Endothelial cell of umbilical vein (primary cell): ENCODE results near the gene ARF5. TPM values are rescaled to one million over a fixed set of nuclear protein-coding genes. Genes with fewer than 3 reads are reported as not detected.

Experiments used
- BruUV-seq: library from RNA; stranded (reverse); fragments of 400-500 nt; replicated peaks from 2 replicates; lab custom pipeline; 2021; lab: Mats Ljungman, UMichigan
- CTCF ChIA-PET: fragments of 300-600, 350-600 bp; sonication (Branson Sonifier 250); formaldehyde crosslinking; loops from one replicate; lab custom pipeline; 2021; ENCODE audit warnings: antibody characterized with exemption, inconsistent platforms; lab: Charles Lee
- POLR2A ChIA-PET: fragments of 300-600, 350-600 bp; sonication (Branson Sonifier 250); formaldehyde crosslinking; loops from one replicate; lab custom pipeline; 2021; ENCODE audit warnings: antibody characterized with exemption, inconsistent platforms; lab: Charles Lee
- DNase-seq: peaks from one replicate; pipeline ENCODE4 v3.0.0-alpha.2; 2011; ENCODE audit warnings: low read depth, low spot score
- FAIRE-seq: peaks from 2 replicates; lab custom pipeline; 2011; peaks lifted over from hg19 to GRCh38; lab: Jason Lieb, UNC
- H2AFZ ChIP-seq: 2 replicates; pipeline ENCODE4 v1.6.0; 2012; ENCODE audit warnings: low read depth, low read length, control low read depth, inconsistent platforms
- H3K27ac ChIP-seq: 2 replicates; pipeline ENCODE4 v1.5.1; 2011; ENCODE audit warnings: low read depth, mild to moderate bottlenecking, control low read depth, low read length, moderate library complexity; ENCODE audit not compliant: insufficient read depth
- H3K27me3 ChIP-seq, 2 experiments: 2 replicates each; pipeline versions ENCODE4 v1.6.0 to v1.6.1; 2011; ENCODE audit warnings: low read length in 2 of 2, mixed read lengths in 1 of 2; ENCODE audit not compliant: control insufficient read depth in 2 of 2, insufficient read depth in 2 of 2
- H3K36me3 ChIP-seq, 2 experiments: 2 replicates in 1 of 2; 3 replicates in 1 of 2; pipeline ENCODE4 v1.5.1; 2011; ENCODE audit warnings: low read length in 2 of 2, mild to moderate bottlenecking in 1 of 2, moderate library complexity in 1 of 2; ENCODE audit not compliant: control insufficient read depth in 2 of 2, insufficient read depth in 2 of 2; ENCODE audit errors: extremely low read depth in 1 of 2
- H3K4me1 ChIP-seq: 3 replicates; pipeline ENCODE4 v1.5.1; 2011; ENCODE audit warnings: mild to moderate bottlenecking, low read length; ENCODE audit not compliant: control insufficient read depth, insufficient read depth; ENCODE audit errors: extremely low read depth
- H3K4me2 ChIP-seq: 2 replicates; pipeline ENCODE4 v1.6.1; 2011; ENCODE audit warnings: low read length, control low read depth, mixed read lengths; ENCODE audit not compliant: insufficient read depth
- H3K4me3 ChIP-seq, 3 experiments: fragments of 200-600 bp in 1 of 3; sonication (generic), shearing (Covaris generic) in 1 of 3; replicated peaks in 1 of 3; 2 replicates each; pipeline ENCODE4 v1.5.1; 2011 to 2016; ENCODE audit warnings: control low read depth in 3 of 3, low read length in 3 of 3, mild to moderate bottlenecking in 2 of 3, inconsistent platforms in 1 of 3, low read depth in 1 of 3, moderate library complexity in 1 of 3; ENCODE audit not compliant: insufficient read depth in 1 of 3
- H3K79me2 ChIP-seq: 2 replicates; pipeline ENCODE4 v1.6.0; 2012; ENCODE audit warnings: low read length, inconsistent platforms; ENCODE audit not compliant: control insufficient read depth, insufficient read depth
- H3K9ac ChIP-seq: replicated peaks from 2 replicates; pipeline ENCODE3; 2011; ENCODE audit warnings: low read length, control low read depth; ENCODE audit not compliant: insufficient read depth; ENCODE audit errors: extremely low read depth
- H3K9me1 ChIP-seq: replicated peaks from 3 replicates; pipeline ENCODE4 v1.6.0; 2011; ENCODE audit warnings: mild to moderate bottlenecking, low read length; ENCODE audit not compliant: control insufficient read depth, insufficient read depth; ENCODE audit errors: extremely low read depth
- H3K9me3 ChIP-seq: replicated peaks from 2 replicates; pipeline ENCODE4 v1.5.1; 2012; ENCODE audit warnings: low read length, inconsistent platforms; ENCODE audit not compliant: control insufficient read depth, insufficient read depth
- H4K20me1 ChIP-seq: replicated peaks from 2 replicates; pipeline ENCODE3; 2011; ENCODE audit warnings: mild to moderate bottlenecking, low read length; ENCODE audit not compliant: control insufficient read depth, insufficient read depth; ENCODE audit errors: extremely low read depth
- CTCF ChIP-seq, 2 donors: IDR thresholded peaks; 1 replicate in 1 of 2; 2 replicates in 1 of 2; pipeline ENCODE4 v1.5.1; 2011; ENCODE audit warnings: low read length in 2 of 2, mild to moderate bottlenecking in 2 of 2, moderate library complexity in 2 of 2, control low read depth in 1 of 2, inconsistent platforms in 1 of 2, low read depth in 1 of 2; ENCODE audit not compliant: insufficient read depth in 1 of 2; ENCODE audit errors: extremely low read depth in 1 of 2
- EZH2 ChIP-seq: IDR thresholded peaks from 2 replicates; pipeline ENCODE4 v1.6.1; 2012; ENCODE audit warnings: borderline replicate concordance, low read depth, mild to moderate bottlenecking, moderate library complexity, low read length, inconsistent platforms; ENCODE audit not compliant: severe bottlenecking
- FOS ChIP-seq: IDR thresholded peaks from 2 replicates; pipeline ENCODE4 v1.6.1; 2011; ENCODE audit warnings: mild to moderate bottlenecking, low read length, moderate library complexity, borderline replicate concordance; ENCODE audit not compliant: insufficient read depth
- GATA2 ChIP-seq: IDR thresholded peaks from 2 replicates; pipeline ENCODE4 v1.7.0; 2011; ENCODE audit warnings: low read depth, mild to moderate bottlenecking, moderate library complexity, mixed read lengths, low read length; ENCODE audit not compliant: insufficient read length, insufficient read depth
- JUN ChIP-seq: IDR thresholded peaks from 2 replicates; pipeline ENCODE4 v1.6.1; 2011; ENCODE audit warnings: borderline replicate concordance, low read depth; ENCODE audit not compliant: insufficient read length, insufficient read depth
- MYC ChIP-seq: IDR thresholded peaks from one replicate; pipeline ENCODE4 v1.6.1; 2011; ENCODE audit warnings: mild to moderate bottlenecking, low read depth, low read length
- POLR2A ChIP-seq: IDR thresholded peaks from 2 replicates; pipeline ENCODE4 v1.6.1; 2012; ENCODE audit warnings: low read depth, mild to moderate bottlenecking, control low read depth, low read length
- POLR2AphosphoS5 ChIP-seq: IDR thresholded peaks from 2 replicates; pipeline ENCODE4 v1.6.1; 2012; ENCODE audit warnings: low read depth, mild to moderate bottlenecking, control low read depth, low read length, moderate library complexity; ENCODE audit not compliant: insufficient read depth
- dilution Hi-C: fragments of 300-500 bp; cut with MboI; formaldehyde crosslinking; loops from one replicate; pipeline ENCODE4 v1.15.0; 2019; ENCODE audit warnings: low sequenced_read_pairs; ENCODE audit not compliant: extremely low pct_ligation_motif_present
- intact Hi-C: fragments of 100-400 bp; cut with micrococcal nuclease; formaldehyde crosslinking; loops from one replicate; pipeline ENCODE4 v1.10.0; 2022
- polyA plus RNA-seq, 4 experiments: library from polyadenylated mRNA; depleted of rRNA in 3 of 4; stranded (reverse) in 3 of 4; unstranded in 1 of 4; fragments of >200 nt; gene quantifications; 2 replicates each; pipeline versions ENCODE4 v1.2.1 to v1.2.3, GENCODE V29; 2011 to 2012; ENCODE audit warnings: missing spikeins in 1 of 4
- total RNA-seq: library from RNA; stranded (reverse); gene quantifications from 2 replicates; pipeline ENCODE4 v1.2.3, GENCODE V29; 2021
- TF ChIP-seq, protein P1 (sequence below): IDR thresholded peaks from 2 replicates; pipeline ENCODE4 v1.6.1; 2011; ENCODE audit not compliant: insufficient read depth, insufficient read length

Gene ARF5
- total and polyA plus RNA-seq, 2 donors (not counting 3 experiments of a cell fraction or from before 2014, with no cell fraction given) = 122 to 428 TPM

- H3K9me3 ChIP-seq = no peaks in the 10 kb centered on the region
- no peaks in the 10 kb centered on the region for H3K9me1 ChIP-seq
- H2AFZ ChIP-seq = no peak overlapping the region
- no peak overlapping the region for H3K9ac ChIP-seq
- intact Hi-C loops = no loop called here
- H3K79me2 ChIP-seq = no peaks in the 10 kb centered on the region
- no peaks in the 10 kb centered on the region for H3K4me1 ChIP-seq
- DNase-seq = no peak
- no peak for FAIRE-seq
- BruUV-seq = no TSS peak
- H3K4me2 ChIP-seq = no peak overlapping the region
- ChIA-PET POLR2A (no interaction called here), CTCF (interaction anchor here (0.8 kb wide), 1 partner anchor 21 kb away, joined by 3 read pairs; no protein-coding TSS in a partner anchor)
- H3K4me3 ChIP-seq = no peak overlapping the region
- peaks cover 2% of the 10 kb centered on the region in 2 experiments for H3K27me3 ChIP-seq
- TF ChIP-seq EZH2 (no peak), POLR2AphosphoS5 (no peak), JUN (no peak), MYC (no peak), POLR2A (no peak), CTCF (IDR thresholded peaks at IDR 0.05; ENCODE audit: extremely low read depth in 1 of 2, insufficient read depth in 1 of 2, low read depth in 1 of 2, low read length in 2 of 2) (no peak), FOS (no peak), GATA2 (no peak)
- TF ChIP-seq, protein P1, sequence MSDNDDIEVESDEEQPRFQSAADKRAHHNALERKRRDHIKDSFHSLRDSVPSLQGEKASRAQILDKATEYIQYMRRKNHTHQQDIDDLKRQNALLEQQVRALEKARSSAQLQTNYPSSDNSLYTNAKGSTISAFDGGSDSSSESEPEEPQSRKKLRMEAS = no peak
- H4K20me1 ChIP-seq = no peaks in the 10 kb centered on the region
- dilution Hi-C loops = no loop called here
- no peaks in the 10 kb centered on the region for H3K36me3 ChIP-seq
- no peak overlapping the region for H3K27ac ChIP-seq
Measured at GRCh38 chr7:127546313-127546712, 41.9 kb upstream of the ARF5 start.
